IgD-negative memory B cell (primary cell): Measurements from ENCODE around the gene GREM1. TPM values are rescaled to one million over a fixed set of nuclear protein-coding genes. Genes with fewer than 3 reads are reported as not detected.

Source experiments
- H3K27ac Mint-ChIP-seq, 3 donors: one replicate each; pipeline ENCODE4 v1.8.0; 2020 to 2022; ENCODE audit warnings: mild to moderate bottlenecking in 3 of 3, mixed read lengths in 3 of 3, moderate library complexity in 1 of 3
- H3K27me3 Mint-ChIP-seq: one replicate; pipeline ENCODE4 v1.8.0; 2021; ENCODE audit warnings: mixed read lengths
- H3K36me3 Mint-ChIP-seq: one replicate; pipeline ENCODE4 v1.8.0; 2020; ENCODE audit warnings: mild to moderate bottlenecking, mixed read lengths
- H3K4me1 Mint-ChIP-seq, 3 donors: one replicate each; pipeline ENCODE4 v1.8.0; 2020 to 2022; ENCODE audit warnings: mixed read lengths in 3 of 3, mild to moderate bottlenecking in 1 of 3
- H3K4me3 Mint-ChIP-seq, 4 donors: one replicate each; pipeline ENCODE4 v1.8.0; 2020 to 2022; ENCODE audit warnings: mild to moderate bottlenecking in 4 of 4, mixed read lengths in 4 of 4, moderate library complexity in 3 of 4
- H3K9me3 Mint-ChIP-seq, 3 donors: one replicate each; pipeline ENCODE4 v1.8.0; 2020 to 2021; ENCODE audit warnings: mixed read lengths in 3 of 3, mild to moderate bottlenecking in 1 of 3
- polyA plus RNA-seq: library from polyadenylated mRNA; unstranded; fragments of 300-500 nt; fragmentation: Illumina TruSeq; gene quantifications from one replicate; pipeline ENCODE4 v1.2.3, GENCODE V29; 2021

The GREM1 gene
- polyA plus RNA-seq, 1 donor from 2014 or later = not detected

DNA sequence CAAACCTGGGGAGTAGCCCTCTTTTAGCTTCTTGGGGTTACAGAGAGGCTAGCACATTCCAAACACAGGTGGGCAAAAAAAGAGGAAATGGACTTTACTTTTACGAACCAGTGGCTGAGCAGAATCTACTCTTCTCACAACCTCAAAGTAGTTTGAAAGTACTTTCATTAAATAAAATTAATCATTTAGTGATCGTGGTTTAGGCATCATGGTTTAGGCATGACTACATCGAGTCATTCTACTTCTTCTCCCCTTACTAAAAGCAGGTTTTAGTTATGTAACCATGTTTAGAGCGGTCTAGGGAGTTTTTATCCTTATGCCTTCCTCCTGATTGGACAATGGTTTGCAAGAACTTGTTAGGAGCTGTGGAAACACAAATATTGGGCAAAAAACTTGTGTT lies 2.5 kb upstream of the GREM1 start:
- peaks cover 45% of the 10 kb centered on the region for H3K27me3 Mint-ChIP-seq
- no peak overlapping the region for H3K27ac Mint-ChIP-seq
- peaks cover 13 to 16% (median 15%) of the 10 kb centered on the region in 3 donors for H3K4me1 Mint-ChIP-seq
- no peaks in the 10 kb centered on the region for H3K36me3 Mint-ChIP-seq
- peak overlapping the region in 1 of 4 donors; percentile 65 for H3K4me3 Mint-ChIP-seq
- H3K9me3 Mint-ChIP-seq = no peaks in the 10 kb centered on the region

DNA sequence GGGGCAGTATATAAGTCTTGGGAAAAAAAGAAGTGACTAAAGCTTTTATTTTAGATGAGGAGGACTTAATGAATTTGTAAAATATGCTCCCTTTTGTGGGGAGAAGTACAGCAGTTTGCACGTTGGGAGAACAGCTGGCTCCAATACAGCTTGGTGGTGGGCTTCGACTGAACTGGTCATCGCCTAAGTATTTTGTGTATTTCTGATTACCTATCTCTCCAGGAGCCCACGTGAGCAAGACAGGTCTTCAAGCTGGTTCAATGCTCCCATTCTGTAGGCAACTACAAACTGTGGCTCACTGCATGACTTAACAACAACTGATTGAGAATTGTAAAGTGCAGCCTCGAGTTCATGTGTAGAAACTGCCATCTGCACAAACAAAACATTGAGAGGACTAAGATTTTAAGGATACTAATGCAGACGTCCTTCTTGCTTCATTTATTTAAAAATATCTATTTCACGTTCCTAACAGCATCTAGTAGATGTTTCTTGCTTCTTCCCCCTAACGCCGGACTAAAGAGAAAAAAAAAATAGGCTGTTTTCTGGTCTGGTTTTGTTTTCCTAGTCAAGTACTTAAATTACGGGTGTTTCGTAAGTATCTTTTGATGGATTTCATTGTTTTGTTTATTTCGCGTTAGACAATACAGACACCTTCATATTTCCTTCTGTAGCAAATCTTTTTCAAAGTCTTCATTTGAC lies 1.4 kb upstream of the GREM1 start:
- peaks cover 45% of the 10 kb centered on the region for H3K27me3 Mint-ChIP-seq
- peaks cover 13 to 16% (median 15%) of the 10 kb centered on the region in 3 donors for H3K4me1 Mint-ChIP-seq
- peak overlapping the region; percentile 56 to 89 (median 71) for H3K4me3 Mint-ChIP-seq
- peak overlapping the region in 1 of 3 donors; percentile 4 for H3K27ac Mint-ChIP-seq
- H3K9me3 Mint-ChIP-seq = no peaks in the 10 kb centered on the region
- no peaks in the 10 kb centered on the region for H3K36me3 Mint-ChIP-seq

DNA sequence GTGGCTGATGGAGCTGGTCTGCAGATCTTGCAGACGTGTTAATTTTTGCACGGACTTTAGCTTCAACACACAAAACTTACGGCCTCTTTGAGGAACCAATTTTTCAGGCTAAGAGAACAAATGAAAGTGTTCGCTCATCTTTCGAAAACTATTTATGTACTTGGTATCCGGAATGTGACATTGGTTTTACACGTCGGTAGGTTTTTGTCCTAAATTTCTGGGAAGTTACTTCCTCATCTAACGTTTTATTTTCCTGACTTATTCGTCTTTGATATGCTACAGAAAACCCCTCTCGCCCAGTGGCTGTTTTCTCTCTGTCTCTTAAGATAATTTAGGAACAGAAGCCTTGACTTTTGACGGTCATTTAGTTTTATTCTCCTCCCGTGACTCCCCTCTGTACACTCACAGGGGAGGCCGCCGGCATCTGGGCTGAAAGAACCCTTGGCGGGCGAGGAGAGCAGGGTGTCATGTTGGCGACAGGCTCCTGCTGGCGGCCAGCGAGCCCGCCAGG lies 834 bp upstream of the GREM1 start:
- Mint-ChIP-seq H3K36me3 (no peaks in the 10 kb centered on the region), H3K4me3 (peak overlapping the region; percentile 56 to 89 (median 71)), H3K27me3 (peaks cover 45% of the 10 kb centered on the region)

DNA sequence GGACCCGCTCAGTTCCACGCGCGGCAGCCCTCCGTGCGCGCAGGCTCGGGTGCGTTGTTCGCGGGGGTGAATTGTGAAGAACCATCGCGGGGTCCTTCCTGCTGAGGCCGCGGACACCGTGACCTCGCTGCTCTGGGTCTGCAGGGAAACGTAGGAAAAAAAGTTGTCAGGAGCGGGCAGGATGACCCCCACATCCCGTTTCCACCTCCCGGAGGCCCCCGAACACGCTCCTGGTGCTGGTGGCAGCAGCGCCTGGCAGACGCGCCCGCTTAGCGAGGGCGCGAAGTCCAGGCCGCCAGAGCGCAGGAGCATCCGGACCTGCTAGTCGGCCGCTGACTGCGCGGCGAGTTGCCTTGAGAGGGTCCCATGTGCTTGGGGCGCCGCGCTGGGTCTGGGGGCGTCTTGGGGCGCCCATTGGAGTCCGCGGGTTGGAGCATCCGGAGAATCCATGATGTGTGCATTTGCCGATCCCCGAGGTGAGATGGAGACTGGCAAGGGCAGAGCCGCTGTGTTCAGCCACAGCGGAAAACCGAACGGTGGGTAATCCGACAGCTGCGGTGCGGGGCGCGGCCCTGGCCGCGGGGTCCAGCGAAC lies 520 bp downstream of the GREM1 start:
- Mint-ChIP-seq H3K27ac (no peak overlapping the region), H3K4me3 (peak overlapping the region in 2 of 4 donors; percentile 54 to 67)

More for the DNA sequence above, 834 bp upstream of the GREM1 start:
- peak overlapping the region in 2 of 3 donors; percentile 4 to 48 for H3K27ac Mint-ChIP-seq
- H3K9me3 Mint-ChIP-seq = no peaks in the 10 kb centered on the region
- peaks cover 13 to 16% (median 15%) of the 10 kb centered on the region in 3 donors for H3K4me1 Mint-ChIP-seq

DNA sequence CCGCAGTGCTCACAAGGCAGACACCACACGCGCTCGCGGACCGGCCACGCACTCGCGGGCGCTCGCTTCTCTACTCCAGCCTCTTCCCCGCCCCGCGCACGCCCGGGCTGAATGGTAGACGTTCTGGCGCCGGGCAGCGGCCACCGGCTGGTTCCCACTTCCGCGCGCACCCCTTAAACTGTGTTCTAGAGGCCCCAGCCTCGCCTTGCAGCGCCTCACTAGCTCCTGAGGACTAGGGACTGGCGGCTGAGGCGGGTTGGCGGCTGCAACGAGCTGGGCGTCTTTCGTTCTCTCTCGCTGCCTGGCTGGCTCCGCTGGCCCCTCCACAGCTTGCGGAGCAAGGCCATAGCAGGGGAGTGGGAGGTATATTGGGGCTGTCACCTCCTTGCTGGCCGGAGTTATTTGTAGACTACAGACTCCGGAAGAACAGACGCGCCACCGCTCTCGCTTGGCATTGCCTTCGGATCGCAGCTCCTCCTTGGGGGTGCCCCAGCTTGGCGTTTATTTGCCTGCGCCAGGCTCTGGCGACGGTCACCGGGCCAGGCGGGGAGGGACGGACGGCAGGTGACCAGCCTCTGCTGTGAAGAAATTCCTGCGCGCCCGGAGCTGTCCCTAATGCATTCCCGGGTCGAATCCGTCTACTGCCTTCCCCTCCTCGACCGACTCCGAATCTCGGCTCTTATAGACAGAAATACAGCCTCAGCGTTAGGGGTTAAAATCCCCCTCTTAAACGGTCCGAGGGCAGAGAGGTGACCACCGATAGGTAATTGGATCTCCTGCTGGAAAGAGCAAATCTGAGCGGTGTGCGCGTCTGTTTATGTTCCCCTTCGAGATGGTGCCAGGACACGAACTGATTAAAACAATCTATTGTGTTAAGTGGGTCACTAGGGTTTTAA lies 1.3 kb downstream of the GREM1 start:
- Mint-ChIP-seq H3K9me3 (peaks cover 0 to 2% (median 0%) of the 10 kb centered on the region in 3 donors), H3K36me3 (no peaks in the 10 kb centered on the region), H3K4me3 (peak overlapping the region; percentile 34 to 65 (median 50)), H3K4me1 (peaks cover 13 to 18% (median 18%) of the 10 kb centered on the region in 3 donors), H3K27ac (no peak overlapping the region), H3K27me3 (peaks cover 41% of the 10 kb centered on the region)

More for the DNA sequence above, 520 bp downstream of the GREM1 start:
- peaks cover 44% of the 10 kb centered on the region for H3K27me3 Mint-ChIP-seq
- H3K4me1 Mint-ChIP-seq = peaks cover 13 to 18% (median 16%) of the 10 kb centered on the region in 3 donors
- H3K36me3 Mint-ChIP-seq = no peaks in the 10 kb centered on the region
- H3K9me3 Mint-ChIP-seq = peaks cover 0 to 2% (median 0%) of the 10 kb centered on the region in 3 donors

DNA sequence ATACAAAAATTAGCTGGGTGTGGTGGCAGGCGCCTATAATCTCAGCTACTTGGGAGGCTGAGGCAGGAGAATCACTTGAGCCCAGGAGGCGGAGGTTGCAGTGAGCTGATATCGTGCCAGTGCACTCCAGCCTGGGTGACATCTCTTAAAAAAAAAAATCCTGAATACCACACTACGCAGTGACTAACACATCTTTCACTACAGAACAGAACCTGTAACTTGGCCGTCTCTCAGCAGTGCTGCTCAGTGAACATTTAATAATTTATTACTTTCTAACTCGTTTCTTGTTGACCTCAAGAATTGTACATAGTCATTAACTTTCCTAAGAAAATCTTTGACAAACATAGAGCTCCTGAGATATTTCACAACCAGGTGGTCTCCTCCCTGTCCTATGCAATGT lies 3.8 kb downstream of the GREM1 start:
- H3K27me3 Mint-ChIP-seq = peaks cover 44% of the 10 kb centered on the region
- no peaks in the 10 kb centered on the region for H3K36me3 Mint-ChIP-seq
- peaks cover 0 to 3% (median 0%) of the 10 kb centered on the region in 3 donors for H3K9me3 Mint-ChIP-seq
- peaks cover 10 to 12% (median 12%) of the 10 kb centered on the region in 3 donors for H3K4me1 Mint-ChIP-seq
- H3K27ac Mint-ChIP-seq = no peak overlapping the region
- peak overlapping the region in 1 of 4 donors; percentile 35 for H3K4me3 Mint-ChIP-seq

DNA sequence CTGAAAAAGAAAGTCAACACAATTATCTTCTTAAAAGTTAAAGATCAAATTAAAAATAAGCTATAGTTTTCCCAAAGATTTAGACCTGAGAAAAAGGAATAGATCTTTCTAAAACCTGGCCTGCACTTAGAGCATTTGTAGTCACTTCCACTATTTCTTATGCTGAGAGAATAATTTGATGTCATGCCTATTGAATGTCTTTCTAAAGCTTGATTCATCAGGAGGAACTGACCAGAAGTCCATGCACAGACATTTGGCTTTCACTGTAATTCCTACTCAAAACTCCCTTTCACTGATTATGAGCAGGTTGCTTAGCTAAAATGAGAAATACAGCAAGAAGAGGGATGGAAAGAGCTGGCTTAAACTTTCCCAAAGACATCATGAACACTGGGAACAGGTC lies 4.3 kb downstream of the GREM1 start:
- Mint-ChIP-seq H3K4me1 (peaks cover 5 to 7% (median 6%) of the 10 kb centered on the region in 3 donors), H3K27me3 (peaks cover 39% of the 10 kb centered on the region), H3K9me3 (peaks cover 0 to 5% (median 2%) of the 10 kb centered on the region in 3 donors), H3K36me3 (no peaks in the 10 kb centered on the region), H3K27ac (no peak overlapping the region), H3K4me3 (no peak overlapping the region)

DNA sequence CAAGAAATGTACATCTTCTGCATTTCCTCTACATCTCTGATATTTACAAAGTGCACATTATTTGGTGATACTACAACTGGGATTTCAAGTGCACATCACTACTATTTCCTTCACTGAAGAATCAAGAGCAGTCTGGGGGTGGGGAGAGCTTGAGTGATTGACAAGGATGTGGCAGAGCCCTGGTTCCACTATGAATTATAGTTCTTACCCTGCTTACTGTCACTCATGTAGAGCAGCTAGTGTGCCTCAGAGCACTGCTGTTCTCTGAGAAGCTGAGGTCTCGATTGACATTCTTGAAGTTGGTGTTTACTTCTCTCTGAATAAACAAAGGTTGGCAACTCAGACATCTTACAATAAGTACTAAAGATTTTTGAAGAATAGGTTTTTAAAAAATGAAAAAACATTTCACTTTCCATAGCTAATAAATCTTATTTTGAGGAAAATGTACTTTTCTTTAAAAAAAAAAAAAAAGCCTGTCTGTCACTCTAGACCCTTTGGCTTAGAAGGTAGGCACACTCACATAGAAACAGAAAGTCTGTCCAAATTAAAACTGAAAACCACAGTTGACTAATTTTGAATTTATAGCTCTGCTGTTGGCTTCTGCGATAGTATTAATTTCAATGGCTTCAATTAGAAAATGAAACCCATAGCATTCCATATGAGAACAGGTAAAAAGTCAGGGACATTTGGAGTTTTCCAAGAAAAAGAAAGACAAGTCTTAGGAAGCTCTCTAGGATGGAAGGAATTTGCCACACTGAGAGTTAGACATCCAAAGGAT lies 5.6 kb downstream of the GREM1 start:
- peaks cover 38% of the 10 kb centered on the region for H3K27me3 Mint-ChIP-seq
- H3K9me3 Mint-ChIP-seq = peaks cover 0 to 10% (median 2%) of the 10 kb centered on the region in 3 donors

DNA sequence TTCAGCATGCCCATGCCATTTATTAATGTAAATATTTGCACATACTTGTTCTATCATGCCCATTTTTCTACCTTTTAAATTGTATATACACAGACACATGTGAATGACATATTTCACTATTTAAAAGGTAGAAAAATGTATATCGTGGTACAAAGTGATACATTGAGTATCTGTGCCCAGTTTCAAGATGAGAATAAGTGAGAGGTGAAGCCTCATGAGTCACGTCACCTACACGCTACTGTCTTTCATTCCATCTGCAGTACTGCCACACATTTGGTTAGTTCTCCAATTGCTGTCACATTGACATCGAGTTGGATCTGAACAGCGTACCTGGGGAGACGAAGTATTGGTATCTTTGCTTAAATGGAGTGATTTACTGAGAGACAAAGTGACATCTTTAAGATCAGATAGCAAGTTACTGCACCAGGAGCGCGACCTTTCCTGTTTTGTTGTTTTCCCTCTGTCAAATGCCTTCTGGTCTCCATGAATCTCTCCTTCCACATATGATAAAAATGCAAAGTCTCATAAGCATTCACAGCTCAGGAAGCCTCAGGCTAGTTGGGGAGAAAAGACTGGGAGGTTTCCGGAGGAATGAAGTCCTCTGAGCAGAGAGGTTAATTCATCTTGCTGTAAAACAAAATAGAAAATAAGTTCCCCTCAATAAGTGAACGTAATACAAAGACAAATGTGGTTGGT lies 12.0 kb downstream of the GREM1 start:
- Mint-ChIP-seq H3K4me3 (no peak overlapping the region), H3K4me1 (peaks cover 0 to 3% (median 1%) of the 10 kb centered on the region in 3 donors), H3K27ac (no peak overlapping the region), H3K27me3 (peaks cover 29% of the 10 kb centered on the region), H3K9me3 (peaks cover 0 to 10% (median 3%) of the 10 kb centered on the region in 3 donors), H3K36me3 (no peaks in the 10 kb centered on the region)

More for the DNA sequence above, 5.6 kb downstream of the GREM1 start:
- Mint-ChIP-seq H3K4me3 (no peak overlapping the region), H3K4me1 (peaks cover 5 to 7% (median 6%) of the 10 kb centered on the region in 3 donors), H3K27ac (no peak overlapping the region), H3K36me3 (no peaks in the 10 kb centered on the region)

DNA sequence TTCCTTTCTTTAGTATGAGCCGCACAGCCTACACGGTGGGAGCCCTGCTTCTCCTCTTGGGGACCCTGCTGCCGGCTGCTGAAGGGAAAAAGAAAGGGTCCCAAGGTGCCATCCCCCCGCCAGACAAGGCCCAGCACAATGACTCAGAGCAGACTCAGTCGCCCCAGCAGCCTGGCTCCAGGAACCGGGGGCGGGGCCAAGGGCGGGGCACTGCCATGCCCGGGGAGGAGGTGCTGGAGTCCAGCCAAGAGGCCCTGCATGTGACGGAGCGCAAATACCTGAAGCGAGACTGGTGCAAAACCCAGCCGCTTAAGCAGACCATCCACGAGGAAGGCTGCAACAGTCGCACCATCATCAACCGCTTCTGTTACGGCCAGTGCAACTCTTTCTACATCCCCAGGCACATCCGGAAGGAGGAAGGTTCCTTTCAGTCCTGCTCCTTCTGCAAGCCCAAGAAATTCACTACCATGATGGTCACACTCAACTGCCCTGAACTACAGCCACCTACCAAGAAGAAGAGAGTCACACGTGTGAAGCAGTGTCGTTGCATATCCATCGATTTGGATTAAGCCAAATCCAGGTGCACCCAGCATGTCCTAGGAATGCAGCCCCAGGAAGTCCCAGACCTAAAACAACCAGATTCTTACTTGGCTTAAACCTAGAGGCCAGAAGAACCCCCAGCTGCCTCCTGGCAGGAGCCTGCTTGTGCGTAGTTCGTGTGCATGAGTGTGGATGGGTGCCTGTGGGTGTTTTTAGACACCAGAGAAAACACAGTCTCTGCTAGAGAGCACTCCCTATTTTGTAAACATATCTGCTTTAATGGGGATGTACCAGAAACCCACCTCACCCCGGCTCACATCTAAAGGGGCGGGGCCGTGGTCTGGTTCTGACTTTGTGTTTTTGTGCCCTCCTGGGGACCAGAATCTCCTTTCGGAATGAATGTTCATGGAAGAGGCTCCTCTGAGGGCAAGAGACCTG lies 13.2 kb downstream of the GREM1 start:
- Mint-ChIP-seq H3K4me3 (peak overlapping the region in 1 of 4 donors; percentile 51), H3K36me3 (no peaks in the 10 kb centered on the region), H3K9me3 (peaks cover 0 to 9% (median 3%) of the 10 kb centered on the region in 3 donors), H3K27me3 (peaks cover 26% of the 10 kb centered on the region), H3K4me1 (peaks cover 0 to 3% (median 1%) of the 10 kb centered on the region in 3 donors), H3K27ac (no peak overlapping the region)

DNA sequence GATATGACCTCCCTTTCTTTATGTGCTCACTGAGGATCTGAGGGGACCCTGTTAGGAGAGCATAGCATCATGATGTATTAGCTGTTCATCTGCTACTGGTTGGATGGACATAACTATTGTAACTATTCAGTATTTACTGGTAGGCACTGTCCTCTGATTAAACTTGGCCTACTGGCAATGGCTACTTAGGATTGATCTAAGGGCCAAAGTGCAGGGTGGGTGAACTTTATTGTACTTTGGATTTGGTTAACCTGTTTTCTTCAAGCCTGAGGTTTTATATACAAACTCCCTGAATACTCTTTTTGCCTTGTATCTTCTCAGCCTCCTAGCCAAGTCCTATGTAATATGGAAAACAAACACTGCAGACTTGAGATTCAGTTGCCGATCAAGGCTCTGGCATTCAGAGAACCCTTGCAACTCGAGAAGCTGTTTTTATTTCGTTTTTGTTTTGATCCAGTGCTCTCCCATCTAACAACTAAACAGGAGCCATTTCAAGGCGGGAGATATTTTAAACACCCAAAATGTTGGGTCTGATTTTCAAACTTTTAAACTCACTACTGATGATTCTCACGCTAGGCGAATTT lies 14.9 kb downstream of the GREM1 start:
- peaks cover 0 to 3% (median 1%) of the 10 kb centered on the region in 3 donors for H3K4me1 Mint-ChIP-seq

DNA sequence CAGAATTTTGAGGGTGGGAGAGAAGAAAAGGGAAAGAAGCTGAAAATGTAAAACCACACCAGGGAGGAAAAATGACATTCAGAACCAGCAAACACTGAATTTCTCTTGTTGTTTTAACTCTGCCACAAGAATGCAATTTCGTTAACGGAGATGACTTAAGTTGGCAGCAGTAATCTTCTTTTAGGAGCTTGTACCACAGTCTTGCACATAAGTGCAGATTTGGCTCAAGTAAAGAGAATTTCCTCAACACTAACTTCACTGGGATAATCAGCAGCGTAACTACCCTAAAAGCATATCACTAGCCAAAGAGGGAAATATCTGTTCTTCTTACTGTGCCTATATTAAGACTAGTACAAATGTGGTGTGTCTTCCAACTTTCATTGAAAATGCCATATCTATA lies 15.5 kb downstream of the GREM1 start:
- Mint-ChIP-seq H3K27me3 (peaks cover 23% of the 10 kb centered on the region), H3K4me1 (peaks cover 0 to 3% (median 1%) of the 10 kb centered on the region in 3 donors), H3K36me3 (no peaks in the 10 kb centered on the region), H3K9me3 (peaks cover 0 to 5% (median 1%) of the 10 kb centered on the region in 3 donors), H3K27ac (no peak overlapping the region), H3K4me3 (no peak overlapping the region)

More for the DNA sequence above, 14.9 kb downstream of the GREM1 start:
- Mint-ChIP-seq H3K27ac (no peak overlapping the region), H3K36me3 (no peaks in the 10 kb centered on the region), H3K4me3 (no peak overlapping the region), H3K9me3 (peaks cover 0 to 9% (median 1%) of the 10 kb centered on the region in 3 donors), H3K27me3 (peaks cover 24% of the 10 kb centered on the region)
